ENCODE data around the gene DSCAML1. TPM values are rescaled to one million over a fixed set of nuclear protein-coding genes. Genes with fewer than 3 reads are reported as not detected.

The DSCAML1 gene
- total and polyA plus RNA-seq, 10 of the 15 experiments (the other 5 are each of a cell fraction or from before 2014, with no cell fraction given) = 0.03 to 0.18 (median 0.06) TPM; not detected in 1

- FAIRE-seq = no peak
- no peak overlapping the region for H3K9ac ChIP-seq (ENCODE audit: control insufficient read depth, insufficient read depth, low read length)
- no peaks in the 10 kb centered on the region for H3K36me3 ChIP-seq (ENCODE audit: control insufficient read depth in 2 of 2, insufficient read depth in 2 of 2, low read length in 1 of 2)
- intact Hi-C loops (cut with micrococcal nuclease; ENCODE audit: unreplicated experiment) (no loop called here), in situ Hi-C loops (cut with MboI) (no loop called here)
- ChIA-PET RAD21 (ENCODE audit: unreplicated experiment) (interaction anchor here (1.1 kb wide), 1 partner anchor 111 kb away, joined by 3 read pairs; no protein-coding TSS in a partner anchor), SMC1A (ENCODE audit: uncharacterized antibody, unreplicated experiment) (interaction anchor here (1.7 to 1.8 kb wide), 2 partner anchors 10 to 15 kb away, joined by 5 to 8 read pairs; no protein-coding TSS in a partner anchor), POLR2A (no interaction called here), CTCF (interaction anchor here (2.5 kb wide), 1 partner anchor 270 kb away, joined by 7 read pairs; no protein-coding TSS in a partner anchor)
- BruUV-seq (replicated peaks) = no TSS peak
- H4K20me1 ChIP-seq (ENCODE audit: control insufficient read depth, insufficient read depth) = no peaks in the 10 kb centered on the region
- H3K4me1 ChIP-seq (ENCODE audit: control insufficient read depth, insufficient read depth, low read length) = no peaks in the 10 kb centered on the region
- no peak overlapping the region for H3K4me3 ChIP-seq
- no peak overlapping the region for H3K27ac ChIP-seq (ENCODE audit: control insufficient read depth, insufficient read depth)
- 24% methylated on average over 5 of the region's 5 CpGs for WGBS (ENCODE audit: insufficient coverage, insufficient replicate concordance, low lambda C conversion rate, missing lambda C conversion rate)
- no peak for DNase-seq (ENCODE audit: low read depth, low spot score)
- no peak overlapping the region for H3K4me2 ChIP-seq (ENCODE audit: control insufficient read depth, insufficient read depth)
- H2AFZ ChIP-seq (ENCODE audit: control insufficient read depth, low read depth, low read length) = no peak overlapping the region
- peaks cover 0 to 5% of the 10 kb centered on the region in 2 experiments; a peak in 2 of 4 replicates for H3K27me3 ChIP-seq (replicated peaks in 1 of 2; ENCODE audit: control insufficient read depth in 2 of 2, insufficient read depth in 2 of 2, low read length in 1 of 2)
- H3K79me2 ChIP-seq (ENCODE audit: control insufficient read depth, insufficient read depth, low read length) = no peaks in the 10 kb centered on the region
- no peak for ATAC-seq
- TF ChIP-seq NR2C2 (IDR thresholded peaks at IDR 0.05; ENCODE audit: borderline replicate concordance, control insufficient read depth, insufficient read length, low read depth) (no peak), RFX5 (IDR thresholded peaks at IDR 0.05; ENCODE audit: low read depth, low read length) (no peak), TCF3 (IDR thresholded peaks at IDR 0.05; ENCODE audit: borderline replicate concordance, insufficient read depth, low read depth, low read length) (no peak)
- TF ChIP-seq, protein P1, sequence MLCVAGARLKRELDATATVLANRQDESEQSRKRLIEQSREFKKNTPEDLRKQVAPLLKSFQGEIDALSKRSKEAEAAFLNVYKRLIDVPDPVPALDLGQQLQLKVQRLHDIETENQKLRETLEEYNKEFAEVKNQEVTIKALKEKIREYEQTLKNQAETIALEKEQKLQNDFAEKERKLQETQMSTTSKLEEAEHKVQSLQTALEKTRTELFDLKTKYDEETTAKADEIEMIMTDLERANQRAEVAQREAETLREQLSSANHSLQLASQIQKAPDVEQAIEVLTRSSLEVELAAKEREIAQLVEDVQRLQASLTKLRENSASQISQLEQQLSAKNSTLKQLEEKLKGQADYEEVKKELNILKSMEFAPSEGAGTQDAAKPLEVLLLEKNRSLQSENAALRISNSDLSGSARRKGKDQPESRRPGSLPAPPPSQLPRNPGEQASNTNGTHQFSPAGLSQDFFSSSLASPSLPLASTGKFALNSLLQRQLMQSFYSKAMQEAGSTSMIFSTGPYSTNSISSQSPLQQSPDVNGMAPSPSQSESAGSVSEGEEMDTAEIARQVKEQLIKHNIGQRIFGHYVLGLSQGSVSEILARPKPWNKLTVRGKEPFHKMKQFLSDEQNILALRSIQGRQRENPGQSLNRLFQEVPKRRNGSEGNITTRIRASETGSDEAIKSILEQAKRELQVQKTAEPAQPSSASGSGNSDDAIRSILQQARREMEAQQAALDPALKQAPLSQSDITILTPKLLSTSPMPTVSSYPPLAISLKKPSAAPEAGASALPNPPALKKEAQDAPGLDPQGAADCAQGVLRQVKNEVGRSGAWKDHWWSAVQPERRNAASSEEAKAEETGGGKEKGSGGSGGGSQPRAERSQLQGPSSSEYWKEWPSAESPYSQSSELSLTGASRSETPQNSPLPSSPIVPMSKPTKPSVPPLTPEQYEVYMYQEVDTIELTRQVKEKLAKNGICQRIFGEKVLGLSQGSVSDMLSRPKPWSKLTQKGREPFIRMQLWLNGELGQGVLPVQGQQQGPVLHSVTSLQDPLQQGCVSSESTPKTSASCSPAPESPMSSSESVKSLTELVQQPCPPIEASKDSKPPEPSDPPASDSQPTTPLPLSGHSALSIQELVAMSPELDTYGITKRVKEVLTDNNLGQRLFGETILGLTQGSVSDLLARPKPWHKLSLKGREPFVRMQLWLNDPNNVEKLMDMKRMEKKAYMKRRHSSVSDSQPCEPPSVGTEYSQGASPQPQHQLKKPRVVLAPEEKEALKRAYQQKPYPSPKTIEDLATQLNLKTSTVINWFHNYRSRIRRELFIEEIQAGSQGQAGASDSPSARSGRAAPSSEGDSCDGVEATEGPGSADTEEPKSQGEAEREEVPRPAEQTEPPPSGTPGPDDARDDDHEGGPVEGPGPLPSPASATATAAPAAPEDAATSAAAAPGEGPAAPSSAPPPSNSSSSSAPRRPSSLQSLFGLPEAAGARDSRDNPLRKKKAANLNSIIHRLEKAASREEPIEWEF (IDR thresholded peaks at IDR 0.05; ENCODE audit: insufficient replicate concordance, low read depth, low read length) = no peak
- no peaks in the 10 kb centered on the region for H3K9me3 ChIP-seq (replicated peaks; ENCODE audit: control insufficient read depth, insufficient read depth, low read length)
Measured at GRCh38 chr11:117696540-117696939, 100.5 kb downstream of the DSCAML1 start.

All from GM12878 (cell line).